ENCODE data around the gene WDR82.

WDR82 gene

GRCh38 chr3:52278510-52279069 is at the start of gene WDR82:
WDR82 (minus strand) TSS chr3:52278649; CDS start chr3:52278361, 288 bp downstream.
- DNase-seq (ENCODE audit: low read depth in 1 of 2, low spot score in 1 of 2), result peak; percentile 74 to 90
- no peak for TF ChIP-seq JUND (IDR thresholded peaks at IDR 0.05; ENCODE audit: low read depth)
- in situ Hi-C loops (cut with HindIII; ENCODE audit: low pct_unique_long_range_greater_than_20kb, low sequenced_read_pairs), result no loop called here

GRCh38 chr3:52327486-52328290 is 49.2 kb upstream of the WDR82 start:
- no peak for DNase-seq (ENCODE audit: low read depth in 1 of 2, low spot score in 1 of 2)
- in situ Hi-C loops (cut with HindIII; ENCODE audit: low pct_unique_long_range_greater_than_20kb, low sequenced_read_pairs), result no loop called here

GRCh38 chr3:52326976-52327375 is 48.5 kb upstream of the WDR82 start:
- TF ChIP-seq JUND (IDR thresholded peaks at IDR 0.05; ENCODE audit: low read depth), result no peak
- DNase-seq (ENCODE audit: low read depth in 1 of 2, low spot score in 1 of 2), result no peak
- in situ Hi-C loops (cut with HindIII; ENCODE audit: low pct_unique_long_range_greater_than_20kb, low sequenced_read_pairs), result no loop called here

More at GRCh38 chr3:52327486-52328290, 49.2 kb upstream of the WDR82 start:
- no peak for TF ChIP-seq JUND (IDR thresholded peaks at IDR 0.05; ENCODE audit: low read depth)

- DNase-seq (ENCODE audit: low read depth in 1 of 2, low spot score in 1 of 2), result no peak
- in situ Hi-C loops (cut with HindIII; ENCODE audit: low pct_unique_long_range_greater_than_20kb, low sequenced_read_pairs), result no loop called here
- no peak for TF ChIP-seq JUND (IDR thresholded peaks at IDR 0.05; ENCODE audit: low read depth)
These were observed 47.2 kb upstream of the WDR82 start for GRCh38 chr3:52325686-52326085.

GRCh38 chr3:52324676-52325075 is 46.2 kb upstream of the WDR82 start:
- in situ Hi-C loops (cut with HindIII; ENCODE audit: low pct_unique_long_range_greater_than_20kb, low sequenced_read_pairs), result no loop called here
- DNase-seq (ENCODE audit: low read depth in 1 of 2, low spot score in 1 of 2), result no peak
- TF ChIP-seq JUND (IDR thresholded peaks at IDR 0.05; ENCODE audit: low read depth), result no peak

GRCh38 chr3:52323526-52324295 is 45.3 kb upstream of the WDR82 start:
- no peak for TF ChIP-seq JUND (IDR thresholded peaks at IDR 0.05; ENCODE audit: low read depth)

GRCh38 chr3:52322466-52322865 is 44.0 kb upstream of the WDR82 start:
- in situ Hi-C loops (cut with HindIII; ENCODE audit: low pct_unique_long_range_greater_than_20kb, low sequenced_read_pairs), result no loop called here
- TF ChIP-seq JUND (IDR thresholded peaks at IDR 0.05; ENCODE audit: low read depth), result no peak
- DNase-seq (ENCODE audit: low read depth in 1 of 2, low spot score in 1 of 2), result no peak

More at GRCh38 chr3:52323526-52324295, 45.3 kb upstream of the WDR82 start:
- in situ Hi-C loops (cut with HindIII; ENCODE audit: low pct_unique_long_range_greater_than_20kb, low sequenced_read_pairs), result no loop called here
- no peak for DNase-seq (ENCODE audit: low read depth in 1 of 2, low spot score in 1 of 2)

GRCh38 chr3:52321481-52321880 is 43.0 kb upstream of the WDR82 start:
- in situ Hi-C loops (cut with HindIII; ENCODE audit: low pct_unique_long_range_greater_than_20kb, low sequenced_read_pairs), result no loop called here
- DNase-seq (ENCODE audit: low read depth in 1 of 2, low spot score in 1 of 2), result no peak
- no peak for TF ChIP-seq JUND (IDR thresholded peaks at IDR 0.05; ENCODE audit: low read depth)

GRCh38 chr3:52319921-52320595 is 41.6 kb upstream of the WDR82 start:
- no peak for DNase-seq (ENCODE audit: low read depth in 1 of 2, low spot score in 1 of 2)
- TF ChIP-seq JUND (IDR thresholded peaks at IDR 0.05; ENCODE audit: low read depth), result no peak
- in situ Hi-C loops (cut with HindIII; ENCODE audit: low pct_unique_long_range_greater_than_20kb, low sequenced_read_pairs), result no loop called here

- no peak for TF ChIP-seq JUND (IDR thresholded peaks at IDR 0.05; ENCODE audit: low read depth)
- in situ Hi-C loops (cut with HindIII; ENCODE audit: low pct_unique_long_range_greater_than_20kb, low sequenced_read_pairs), result no loop called here
- DNase-seq (ENCODE audit: low read depth in 1 of 2, low spot score in 1 of 2), result peak in 1 of 2 experiments; percentile 35
These were observed 39.9 kb upstream of the WDR82 start for GRCh38 chr3:52318186-52318816.

GRCh38 chr3:52317208-52318000 is 39.0 kb upstream of the WDR82 start:
- in situ Hi-C loops (cut with HindIII; ENCODE audit: low pct_unique_long_range_greater_than_20kb, low sequenced_read_pairs), result no loop called here
- no peak for DNase-seq (ENCODE audit: low read depth in 1 of 2, low spot score in 1 of 2)
- no peak for TF ChIP-seq JUND (IDR thresholded peaks at IDR 0.05; ENCODE audit: low read depth)

Data from T47D (cell line).